Measurements from ENCODE around the gene IGFL2.
"Not testable (repeated sequence)": the region's sequence is repeated elsewhere in the genome, so short reads cannot be mapped to it uniquely, and the experiment has no call there.

The IGFL2 gene

DNA sequence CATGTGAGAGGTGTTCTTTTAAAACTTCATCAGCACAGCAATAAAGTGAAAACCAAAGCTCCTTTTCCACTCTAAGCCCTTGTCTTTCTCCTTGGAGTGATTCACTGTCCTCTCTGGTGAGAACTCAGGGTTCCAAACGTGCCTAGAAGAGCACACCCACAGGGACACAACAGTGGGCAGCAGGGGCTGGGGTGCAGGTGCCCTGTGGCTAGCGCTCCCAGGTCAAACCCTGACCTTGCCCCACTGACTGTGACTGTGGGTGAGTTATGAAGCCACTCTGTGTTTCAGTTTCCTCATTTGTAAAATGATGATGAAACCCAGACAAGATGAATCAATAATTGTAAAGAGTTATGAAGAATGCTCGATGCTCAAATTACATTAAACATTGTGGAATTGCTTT lies 43.9 kb downstream of the IGFL2 start:
- DNase-seq: peak; percentile 81

DNA sequence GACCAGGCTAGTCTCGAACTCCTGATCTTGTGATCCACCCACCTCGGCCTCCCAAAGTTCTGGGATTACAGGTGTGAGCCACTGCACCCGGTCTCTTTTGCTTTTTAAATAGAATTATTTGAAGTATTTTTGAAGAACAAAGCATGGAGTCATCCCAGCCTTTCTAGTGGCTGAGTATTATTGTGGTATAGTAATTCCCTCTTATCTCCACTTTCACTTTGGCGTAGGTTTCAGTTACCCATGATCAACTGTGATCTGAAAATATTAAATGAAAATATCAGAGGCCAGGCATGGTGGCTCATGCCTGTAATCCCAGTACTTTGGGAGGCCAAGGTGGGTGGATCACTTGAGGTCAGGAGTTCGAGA lies 44.6 kb downstream of the IGFL2 start:
- DNase-seq: peak; percentile 60

DNA sequence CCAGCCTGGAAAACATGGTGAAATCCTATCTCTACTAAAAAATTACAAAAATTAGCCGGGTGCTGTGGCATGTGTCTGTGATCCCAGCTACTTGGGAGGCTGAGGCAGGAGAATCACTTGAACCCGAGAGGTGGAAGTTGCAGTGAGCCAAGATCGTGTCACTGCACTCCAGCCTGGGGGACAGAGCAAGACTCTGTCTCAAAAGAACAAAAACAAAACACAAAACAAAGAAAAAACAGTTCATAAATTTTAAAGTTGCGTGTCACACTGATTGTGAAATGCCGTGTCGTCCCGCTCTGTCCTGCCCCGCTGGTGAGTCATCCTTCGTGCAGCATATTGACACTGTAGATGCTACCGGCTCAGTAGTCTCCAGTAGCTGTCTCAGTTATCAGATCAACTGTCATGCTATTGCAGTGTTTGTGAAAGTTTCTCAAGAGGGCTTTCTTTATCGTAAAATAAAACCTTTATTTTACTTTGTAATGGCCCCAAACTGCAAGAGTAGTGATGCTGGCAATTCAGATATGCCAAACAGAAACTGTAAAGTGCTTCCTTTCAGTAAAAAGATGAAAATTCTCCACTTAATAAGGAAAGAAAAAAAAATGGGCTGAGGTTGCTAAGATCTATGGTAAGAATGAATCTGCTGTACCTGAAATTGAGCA lies 45.1 kb downstream of the IGFL2 start:
- DNase-seq: peak; percentile 94

DNA sequence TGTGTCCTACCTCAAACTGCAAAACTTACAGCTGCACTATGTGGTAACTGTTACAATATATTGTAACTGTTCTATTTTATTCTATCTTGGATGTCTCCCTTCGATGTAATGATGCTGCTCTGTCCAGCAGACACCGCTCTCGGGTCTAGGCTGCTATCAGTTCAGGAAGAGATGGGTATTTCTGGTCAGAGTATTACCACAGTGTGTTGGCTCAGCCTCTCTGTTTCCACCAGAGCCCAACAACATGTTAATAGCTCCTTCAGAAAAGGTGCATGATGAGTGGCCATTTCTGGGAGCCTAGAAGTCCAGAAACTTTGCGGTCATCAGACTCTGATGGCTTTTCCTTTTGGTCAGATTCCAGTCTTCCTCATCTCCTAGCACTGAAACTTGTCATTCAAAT lies 45.6 kb downstream of the IGFL2 start:
- no peak for DNase-seq

DNA sequence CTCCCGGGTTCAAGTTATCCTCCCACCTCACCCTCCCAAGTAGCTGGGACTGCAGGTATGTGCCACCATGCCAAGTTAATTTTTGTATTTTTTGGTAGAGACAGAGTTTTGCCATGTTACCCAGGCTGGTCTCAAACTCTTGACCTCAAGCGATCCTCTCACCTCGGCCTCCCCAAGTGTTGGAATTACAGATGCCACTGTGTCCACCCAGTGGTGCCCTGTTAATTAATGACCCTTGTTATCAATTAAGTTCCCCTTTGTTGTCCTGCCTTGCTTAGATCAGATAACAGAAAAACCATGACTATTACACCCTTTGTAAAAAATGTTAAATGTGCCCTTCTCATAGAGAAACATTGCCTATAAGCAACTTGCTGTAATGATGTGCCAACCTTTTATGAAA lies 47.1 kb downstream of the IGFL2 start:
- DNase-seq: no peak

DNA sequence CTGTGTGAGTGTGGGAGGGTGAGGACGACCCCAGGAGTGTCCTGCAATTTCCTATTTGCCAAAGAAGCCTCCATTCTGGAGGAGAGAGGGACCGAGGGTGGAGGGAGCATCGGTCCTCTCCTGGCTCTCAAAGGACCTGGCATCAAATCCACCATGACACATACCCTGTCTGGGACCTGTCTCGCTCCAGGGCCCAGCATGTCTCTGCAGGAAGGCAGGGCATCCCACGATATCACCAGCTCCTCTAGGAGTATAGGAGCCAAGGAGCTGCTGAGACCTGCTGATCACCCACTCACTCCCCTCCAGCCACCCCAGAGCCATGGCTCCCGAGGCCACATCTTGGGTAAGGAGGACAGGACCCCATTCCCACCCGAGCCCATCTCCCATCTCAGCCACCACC lies 47.9 kb downstream of the IGFL2 start:
- DNase-seq: not testable (repeated sequence)

DNA sequence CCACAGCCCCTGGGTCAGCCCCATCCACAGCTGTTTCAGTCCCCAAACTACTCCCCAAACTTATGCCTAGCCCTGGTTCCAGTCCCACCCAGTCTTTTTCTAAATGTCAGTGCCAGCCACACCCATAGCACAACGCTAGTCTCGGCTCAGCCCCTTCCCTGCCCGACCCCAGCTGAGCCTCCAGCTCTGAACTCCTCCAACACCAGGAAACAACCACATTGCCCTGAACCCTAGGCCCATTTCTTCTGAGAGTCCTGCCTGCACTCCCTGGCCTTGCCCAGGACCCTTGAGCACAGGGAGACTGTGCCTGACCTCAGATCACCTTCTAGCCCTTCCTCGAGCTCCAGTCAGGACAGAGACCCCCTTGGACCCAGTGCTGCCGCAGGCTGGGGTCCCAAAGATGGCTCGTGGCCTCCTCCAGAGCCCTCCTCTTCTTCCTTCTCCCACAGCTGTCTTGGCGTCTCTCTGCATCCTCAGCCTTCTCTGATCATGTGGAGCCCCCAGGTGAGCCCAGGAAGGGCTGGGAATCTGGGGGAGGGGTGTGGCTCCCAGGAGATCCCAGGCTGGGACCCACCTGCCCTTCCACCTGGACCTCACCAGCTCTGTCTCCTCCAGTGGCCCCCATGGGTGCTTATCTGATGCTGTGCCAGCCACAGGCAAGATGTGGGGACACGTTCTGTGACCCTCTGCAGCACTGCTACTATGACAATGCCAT lies 48.5 kb downstream of the IGFL2 start:
- no peak for DNase-seq

DNA sequence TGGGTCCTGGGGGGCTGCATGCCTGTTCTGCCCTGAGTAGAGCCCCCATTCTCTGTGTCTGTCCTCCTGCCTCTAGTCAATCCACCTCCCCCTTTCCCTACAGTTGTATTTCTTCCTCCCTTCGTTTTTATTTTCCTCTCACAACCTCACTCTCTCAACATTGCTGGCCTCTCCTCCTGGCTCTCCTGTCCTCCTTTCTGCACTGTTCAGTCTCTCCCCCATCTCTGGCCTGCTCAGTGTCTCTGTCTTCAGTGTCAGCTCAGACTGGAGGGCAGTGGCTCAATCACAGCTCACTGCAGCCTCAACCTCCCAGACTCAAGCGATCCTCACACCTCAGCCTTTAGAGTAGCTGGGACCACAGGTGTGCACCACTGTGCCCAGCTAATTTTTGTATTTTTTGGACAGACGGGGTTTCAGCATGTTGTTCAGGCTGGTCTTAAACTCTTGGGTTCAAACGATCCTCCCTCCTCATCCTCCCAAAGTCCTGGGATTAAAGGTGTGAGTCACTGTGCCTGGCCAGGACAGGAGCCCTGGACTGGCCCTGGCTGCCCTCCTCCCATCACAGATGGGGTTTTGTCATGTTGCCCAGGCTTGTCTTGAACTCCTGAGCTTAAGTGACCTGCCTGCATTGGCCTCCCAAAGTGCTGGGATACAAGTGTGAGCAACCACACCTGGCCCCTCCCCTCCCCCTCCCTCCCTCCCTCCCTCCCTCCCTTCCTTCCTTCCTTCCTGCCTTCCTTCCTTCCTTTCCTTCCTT lies 49.5 kb downstream of the IGFL2 start:
- DNase-seq: no peak

DNA sequence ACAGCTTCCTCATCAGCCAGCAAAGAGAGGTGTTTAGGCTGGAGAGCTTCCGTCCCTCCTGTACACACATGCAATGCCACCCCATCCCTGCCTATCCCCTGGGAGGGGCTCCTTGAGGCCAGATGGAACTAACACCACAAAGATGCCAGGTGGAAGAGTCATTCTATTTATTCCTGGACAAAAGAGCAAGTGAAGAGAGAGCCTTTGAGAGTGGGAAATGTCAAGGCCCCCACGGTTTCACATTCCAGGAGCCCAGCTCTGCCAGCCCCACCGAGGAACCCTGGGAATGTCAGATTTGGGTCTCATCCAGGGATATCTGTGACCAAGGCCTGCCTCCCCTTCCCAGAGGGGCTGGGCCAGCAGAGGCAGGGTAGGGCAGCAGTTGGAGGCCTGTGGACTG lies 50.7 kb downstream of the IGFL2 start:
- DNase-seq: no peak

DNA sequence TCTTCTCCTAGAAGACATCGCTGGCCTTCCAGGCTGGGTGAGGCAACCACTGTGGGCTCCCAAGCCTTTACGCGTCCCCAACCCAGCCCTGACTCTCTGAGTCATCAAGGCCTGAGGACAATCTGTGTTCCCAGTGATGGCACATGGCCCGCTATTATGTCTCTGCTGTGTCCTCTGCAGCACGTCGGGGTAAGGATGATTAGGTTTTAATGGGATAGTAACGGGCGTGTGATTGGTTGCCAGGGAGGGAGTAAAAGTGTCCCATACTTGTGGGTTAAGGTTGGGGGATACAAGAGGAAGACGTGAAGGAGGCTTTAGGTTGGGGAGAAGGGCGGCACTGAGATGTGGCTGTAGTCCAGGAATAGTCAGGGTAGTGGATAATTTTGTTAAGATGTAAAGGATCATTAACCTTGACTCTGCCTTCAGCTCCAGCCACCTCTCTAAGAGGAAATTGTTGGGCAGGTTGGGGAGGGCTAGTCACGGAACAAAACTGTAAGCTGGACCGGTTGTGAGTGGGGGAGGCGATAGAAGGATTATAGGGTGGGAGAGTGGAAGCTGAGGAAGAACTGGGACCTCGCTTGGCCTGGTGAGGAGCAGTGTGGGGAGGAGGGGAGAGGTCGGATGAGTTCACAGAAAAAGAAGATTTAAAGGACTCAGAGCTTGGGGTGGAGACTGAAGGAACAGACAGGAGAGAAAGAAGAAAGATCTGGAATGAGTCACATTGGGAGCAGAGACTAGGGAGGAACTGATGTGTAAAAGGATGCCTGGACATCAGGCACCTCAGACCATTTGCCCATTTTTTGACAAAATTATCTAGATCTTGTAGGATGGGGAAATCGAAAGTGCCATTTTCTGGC lies 53.6 kb downstream of the IGFL2 start:
- DNase-seq: no peak

DNA sequence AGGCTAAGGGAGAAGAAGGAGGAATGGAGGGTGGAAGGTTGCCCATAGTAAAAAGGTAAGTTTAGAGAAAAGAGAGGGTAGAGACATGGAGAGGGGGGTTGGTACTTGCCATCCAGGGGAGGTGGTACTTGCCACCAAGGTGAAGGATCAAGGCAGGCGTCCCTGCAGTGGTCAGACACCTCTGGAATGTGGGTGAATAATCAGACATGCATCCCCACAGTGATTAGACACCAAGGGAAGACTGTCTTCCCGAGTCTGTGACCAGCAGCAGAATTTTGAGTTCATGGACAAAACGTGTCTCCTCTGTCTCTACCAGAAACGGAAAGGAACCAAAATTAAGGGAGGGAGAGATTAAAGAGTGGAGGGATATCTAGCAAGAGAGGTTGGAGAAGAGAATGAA lies 54.4 kb downstream of the IGFL2 start:
- no peak for DNase-seq

DNA sequence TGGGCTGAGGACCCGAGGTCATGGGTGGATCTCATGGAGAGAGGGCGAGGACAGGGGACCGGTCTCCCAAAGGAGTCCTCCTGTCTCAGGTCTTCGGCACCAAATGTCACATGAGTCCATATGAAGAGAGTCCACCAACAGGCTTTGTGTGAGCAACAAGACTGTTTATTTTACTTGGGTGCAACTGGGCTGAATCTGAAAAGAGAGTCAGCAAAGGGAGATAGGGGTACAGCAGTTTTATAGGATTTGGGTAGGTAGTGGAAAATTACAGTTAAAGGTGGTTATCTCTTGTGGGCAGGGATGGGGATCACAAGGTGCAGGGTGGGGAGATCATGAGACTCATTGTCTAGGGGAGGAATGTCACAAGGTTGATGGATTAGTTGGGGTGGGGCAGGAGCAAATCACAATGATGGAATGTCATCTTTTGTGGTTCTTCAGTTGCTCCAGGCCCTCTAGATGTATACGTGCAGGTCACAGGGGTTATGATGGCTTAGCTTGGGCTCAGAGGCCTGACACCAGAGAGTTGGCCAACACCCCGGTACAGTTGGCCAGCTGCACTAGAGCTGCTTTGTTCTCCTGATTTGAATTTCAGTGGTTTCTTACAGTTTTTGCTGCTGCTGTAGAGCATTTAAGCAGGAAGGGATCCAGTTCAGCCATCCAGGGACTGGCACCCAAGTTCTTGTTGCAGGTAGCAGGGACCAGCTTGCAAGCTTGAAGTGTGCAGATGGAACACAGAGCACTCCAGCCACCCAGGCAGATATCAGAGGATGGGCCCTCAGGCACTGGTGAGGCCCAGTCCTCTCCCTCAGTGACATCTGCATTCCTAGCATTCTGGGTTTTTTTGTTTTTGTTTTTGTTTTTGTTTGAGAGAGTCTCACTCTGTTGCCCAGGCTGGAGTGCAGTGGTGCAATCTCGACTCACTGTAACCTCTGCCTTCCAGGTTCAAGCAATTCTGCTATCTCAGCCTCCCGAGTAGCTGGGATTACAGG lies 55.1 kb downstream of the IGFL2 start:
- DNase-seq: no peak

DNA sequence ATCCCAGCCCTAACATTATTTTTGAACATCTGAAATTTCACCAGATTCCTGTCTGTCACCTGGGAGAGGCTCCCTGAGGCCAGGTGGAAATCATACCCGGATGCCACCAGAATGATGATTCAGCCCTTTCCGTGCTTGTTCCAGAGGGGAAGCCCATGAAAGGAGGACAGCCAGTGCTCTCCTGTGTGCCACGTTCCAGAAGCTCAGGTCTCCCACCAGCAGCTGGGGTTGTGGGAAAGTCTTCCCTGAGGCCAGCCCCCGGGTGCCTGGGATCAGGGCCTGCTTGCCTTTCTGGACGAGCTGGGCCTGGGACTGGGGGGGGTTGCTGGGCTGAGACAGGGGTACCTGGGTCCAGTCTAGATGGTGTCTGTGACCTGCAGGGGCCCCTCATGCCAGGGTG lies 56.0 kb downstream of the IGFL2 start:
- DNase-seq: no peak

DNA sequence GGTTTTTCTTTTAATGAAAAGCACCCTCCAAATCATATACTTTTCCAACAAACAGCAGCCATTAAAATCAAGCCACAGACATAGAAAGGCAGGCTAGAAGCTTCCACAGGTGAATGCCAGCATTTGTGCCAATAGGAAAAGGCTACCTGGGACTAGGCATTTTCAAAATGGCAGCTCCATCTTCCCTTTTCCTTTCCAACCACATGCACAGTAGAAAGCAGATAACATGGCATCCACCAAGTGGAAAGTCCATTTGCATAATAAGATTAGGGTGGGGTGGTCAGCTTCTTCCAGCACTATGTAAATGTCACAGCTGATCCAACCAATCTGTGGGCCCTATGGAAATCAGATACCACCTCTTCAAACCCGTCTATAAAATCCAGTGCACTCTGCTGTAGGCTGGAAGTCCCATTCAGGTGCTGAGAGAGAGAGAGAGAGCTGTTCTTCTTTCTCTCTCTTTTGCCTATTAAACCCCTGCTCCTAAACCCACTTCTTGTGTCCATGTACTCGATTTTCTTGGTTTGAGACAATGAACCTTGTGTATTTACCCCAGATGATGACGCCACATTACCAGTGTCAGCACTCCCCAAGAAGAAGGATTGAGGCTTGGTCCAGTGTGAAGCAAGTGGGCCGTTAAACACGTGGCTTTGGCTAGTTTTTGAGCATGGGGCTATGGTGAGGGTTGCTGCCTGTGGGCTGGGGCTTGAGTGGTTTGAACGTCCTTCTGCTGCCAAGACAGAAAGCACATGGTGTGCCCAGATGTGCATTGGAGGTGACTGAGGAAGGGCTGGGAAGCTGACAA lies 57.3 kb downstream of the IGFL2 start:
- no peak for DNase-seq

DNA sequence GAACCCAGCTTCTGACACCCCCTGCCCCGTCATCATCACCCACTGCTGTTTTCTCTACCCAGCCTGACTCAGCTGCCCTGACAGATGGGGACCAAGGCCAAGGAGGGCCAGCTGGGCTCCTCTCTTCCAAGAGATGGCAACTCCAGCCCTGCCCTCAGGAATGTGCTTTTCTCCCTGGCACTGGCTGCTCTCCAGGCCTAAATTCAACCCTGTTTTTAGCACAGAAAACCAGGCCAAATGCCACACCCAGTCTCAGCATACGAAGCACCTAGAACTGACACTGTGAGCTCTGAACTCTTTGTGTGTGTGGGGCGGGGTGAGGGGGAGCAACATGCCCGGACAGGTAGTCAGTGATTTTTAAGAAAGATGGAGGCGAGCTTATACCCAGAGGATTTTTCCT lies 58.1 kb downstream of the IGFL2 start:
- DNase-seq: no peak

DNA sequence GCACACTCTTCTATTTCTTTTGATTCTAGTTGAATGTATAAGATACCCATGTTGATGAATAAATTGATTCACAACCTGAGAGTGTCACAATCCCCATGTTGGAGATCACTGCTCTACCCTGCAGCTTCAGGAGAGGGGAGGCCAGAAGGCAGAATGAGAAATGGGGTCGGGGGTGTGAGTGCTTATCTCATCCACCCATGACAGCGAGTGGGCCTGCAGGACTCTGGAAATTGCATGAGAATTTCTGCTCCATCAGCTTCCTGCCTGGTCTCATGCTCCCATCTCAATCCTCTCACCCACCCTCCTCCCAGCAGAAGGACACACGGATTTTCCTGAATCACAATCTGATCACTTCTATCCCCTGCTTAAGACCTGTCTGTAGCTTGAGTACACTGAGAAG lies 58.6 kb downstream of the IGFL2 start:
- no peak for DNase-seq

DNA sequence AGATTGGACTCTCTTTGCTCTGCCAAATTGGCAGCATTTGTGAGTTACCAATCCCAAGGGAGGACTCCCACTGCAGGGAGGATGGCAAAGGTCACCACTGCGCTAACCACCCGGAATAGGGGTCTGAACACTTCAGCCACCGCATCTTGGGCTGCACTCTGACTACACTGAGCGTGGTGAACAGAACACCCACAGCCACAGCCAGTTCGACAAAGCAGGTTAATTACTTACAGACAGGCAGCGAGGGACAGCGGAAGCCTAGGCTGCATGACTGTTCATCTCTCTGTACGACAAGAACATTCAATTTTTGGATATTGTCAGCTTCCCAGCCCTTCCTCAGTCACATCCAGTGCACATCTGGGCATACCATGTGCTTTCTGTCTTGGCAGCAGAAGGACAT lies 59.8 kb downstream of the IGFL2 start:
- DNase-seq: not testable (repeated sequence)

DNA sequence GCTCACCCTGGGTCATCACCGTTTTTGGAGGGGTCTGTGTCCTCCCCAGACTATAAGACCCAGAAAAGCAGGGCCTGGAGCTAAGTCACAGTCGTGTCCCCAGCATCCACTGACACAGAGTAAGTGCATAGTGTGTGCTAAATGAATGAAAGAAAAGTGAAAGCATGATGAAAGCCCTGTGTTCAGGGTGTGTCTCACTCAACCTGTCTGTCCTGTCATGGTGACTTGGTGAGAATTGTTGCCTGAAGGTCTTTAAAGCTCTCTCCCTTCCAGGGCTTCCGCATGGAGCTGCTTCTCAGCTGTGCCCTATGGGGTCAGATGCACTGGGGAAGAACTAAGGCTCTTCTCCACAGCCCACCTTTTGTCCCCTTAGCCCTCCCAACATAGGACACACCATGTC lies 61.0 kb downstream of the IGFL2 start:
- DNase-seq: no peak

DNA sequence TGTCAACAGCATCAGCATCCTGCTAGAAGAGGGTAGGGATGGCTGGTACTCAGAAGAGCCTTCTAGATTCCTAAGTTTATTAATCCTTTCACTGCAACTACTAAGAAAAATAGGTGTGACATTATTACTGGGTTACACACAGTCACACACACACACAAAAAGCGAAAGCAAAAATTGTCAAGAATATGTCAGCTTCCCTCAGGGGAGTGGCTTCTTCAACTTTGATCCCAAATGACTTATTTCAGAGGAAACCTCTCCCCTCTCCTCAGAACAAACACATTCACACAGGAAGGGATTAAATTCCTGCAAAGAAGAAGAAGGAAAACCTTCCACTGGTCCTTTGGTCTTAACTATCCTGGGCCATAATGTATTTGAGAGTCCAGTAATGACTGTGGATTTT lies 61.4 kb downstream of the IGFL2 start:
- DNase-seq: peak; percentile 37

DNA sequence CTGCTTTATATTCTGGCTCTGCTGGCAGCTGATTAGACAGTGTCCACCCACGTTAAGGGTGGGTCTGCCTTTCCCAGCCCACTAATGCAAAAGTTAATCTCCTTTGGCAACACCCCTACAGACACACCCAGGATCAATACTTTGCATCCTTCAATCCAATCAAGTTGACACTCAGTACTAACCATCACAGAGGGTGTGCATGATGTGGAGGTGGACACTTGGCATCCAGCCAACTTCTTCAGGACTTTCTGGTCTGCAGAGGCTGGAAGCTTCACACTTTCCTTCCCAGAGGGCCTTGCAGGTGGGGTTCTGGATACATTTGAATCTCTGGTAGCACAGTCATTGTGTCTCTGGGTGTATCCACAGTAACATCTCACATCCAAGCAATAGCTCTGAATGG lies 62.6 kb downstream of the IGFL2 start:
- DNase-seq: no peak
